GM12872 (cell line): Measurements from ENCODE around the gene LMO7.

Experiments
- CTCF ChIP-seq: IDR thresholded peaks from 3 replicates; pipeline ENCODE4 v1.5.1; 2011; ENCODE audit warnings: low read depth, mild to moderate bottlenecking, low read length, moderate library complexity; ENCODE audit not compliant: insufficient read depth

The LMO7 gene

DNA sequence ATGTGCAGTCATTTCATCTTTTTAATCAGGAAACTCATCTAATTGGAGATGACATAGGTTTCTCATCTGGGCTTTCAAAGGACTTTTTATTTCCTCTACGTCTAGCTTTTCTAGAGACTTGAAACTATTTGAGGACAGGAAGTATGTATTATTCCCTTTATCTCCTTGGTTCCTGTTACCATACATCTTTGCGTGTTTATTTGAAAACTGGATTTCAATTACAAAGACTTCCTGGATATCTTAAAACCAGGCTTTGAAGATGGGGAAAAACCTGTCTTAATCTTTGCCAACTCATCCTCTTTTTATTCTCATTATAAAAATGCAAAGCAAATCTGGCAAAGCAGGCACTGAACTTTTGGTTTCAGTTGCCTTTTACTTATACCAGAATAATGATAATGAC is 130.5 kb downstream of the LMO7 start:
- no peak for TF ChIP-seq CTCF

GRCh38 chr13:75769141-75769905 is 133.2 kb downstream of the LMO7 start:
- no peak for TF ChIP-seq CTCF

DNA sequence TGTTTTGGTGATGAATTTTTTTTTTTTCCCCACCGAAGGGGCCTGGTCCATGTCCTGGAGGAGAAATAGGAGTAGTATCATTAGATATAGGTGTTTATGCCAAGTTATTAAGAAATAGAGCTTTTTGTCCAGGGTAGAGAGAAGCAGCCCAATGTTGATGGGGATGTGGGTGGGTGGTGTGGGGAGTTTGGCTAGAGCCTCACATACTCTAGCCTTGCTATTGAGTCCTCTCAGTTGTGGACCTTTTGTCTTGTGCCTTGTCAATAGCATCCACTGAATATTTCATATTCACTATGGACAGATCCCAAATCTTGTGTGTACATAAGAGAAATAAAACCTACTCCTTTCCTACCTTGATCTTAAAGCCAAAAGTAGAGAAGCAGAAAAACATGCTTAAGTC is 134.0 kb downstream of the LMO7 start:
- no peak for TF ChIP-seq CTCF

GRCh38 chr13:75770592-75771011 is 134.5 kb downstream of the LMO7 start:
- no peak for TF ChIP-seq CTCF

GRCh38 chr13:75771226-75771625 is 135.1 kb downstream of the LMO7 start:
- TF ChIP-seq CTCF, result no peak

GRCh38 chr13:75771818-75772217 is 135.7 kb downstream of the LMO7 start:
- TF ChIP-seq CTCF, result no peak

DNA sequence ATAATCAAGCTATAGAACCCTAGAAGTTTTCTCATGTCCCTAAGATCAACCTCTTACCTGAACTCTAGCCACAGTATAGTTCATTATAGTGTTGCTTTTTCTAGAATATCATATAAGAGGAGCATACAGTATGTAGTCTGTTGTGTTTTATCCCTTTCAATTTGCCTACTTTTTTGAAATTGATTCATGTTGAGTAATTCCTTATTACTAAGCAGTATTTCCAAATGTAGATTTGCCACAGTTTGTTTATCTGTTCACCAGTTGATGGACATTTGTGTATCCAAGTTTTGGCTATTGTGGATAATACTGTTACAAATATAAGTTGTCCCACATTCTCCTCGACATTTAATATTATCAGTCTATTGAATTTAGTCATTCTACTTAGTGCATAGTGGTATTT is 138.0 kb downstream of the LMO7 start:
- TF ChIP-seq CTCF, result no peak
